NCI-H69 (cell line): ENCODE measurements around the gene CHRD.
A peak's percentile ranks its signal among the peaks of the same experiment; 100 is the strongest.

Experiments
- DNase-seq: peaks from one replicate; lab custom pipeline; 2025; lab: John Stamatoyannopoulos, UW

The CHRD gene

GRCh38 chr3:184360929-184361531, 18.8 kb upstream of the CHRD start:
- DNase-seq: peak; percentile 51

- peak; percentile 85 for DNase-seq
Observed at GRCh38 chr3:184361532-184361931, 18.3 kb upstream of the CHRD start, which contains the start of the genes CLCN2 and POLR2H. TSS of gene CLCN2 (minus strand) at chr3:184361605. CDS start at chr3:184361479, 126 bp downstream. TSS of gene POLR2H (plus strand) at chr3:184361710. CDS start at chr3:184363493, 1,783 bp downstream.

GRCh38 chr3:184361932-184362667, 17.8 kb upstream of the CHRD start:
- DNase-seq: peak; percentile 80

DNA sequence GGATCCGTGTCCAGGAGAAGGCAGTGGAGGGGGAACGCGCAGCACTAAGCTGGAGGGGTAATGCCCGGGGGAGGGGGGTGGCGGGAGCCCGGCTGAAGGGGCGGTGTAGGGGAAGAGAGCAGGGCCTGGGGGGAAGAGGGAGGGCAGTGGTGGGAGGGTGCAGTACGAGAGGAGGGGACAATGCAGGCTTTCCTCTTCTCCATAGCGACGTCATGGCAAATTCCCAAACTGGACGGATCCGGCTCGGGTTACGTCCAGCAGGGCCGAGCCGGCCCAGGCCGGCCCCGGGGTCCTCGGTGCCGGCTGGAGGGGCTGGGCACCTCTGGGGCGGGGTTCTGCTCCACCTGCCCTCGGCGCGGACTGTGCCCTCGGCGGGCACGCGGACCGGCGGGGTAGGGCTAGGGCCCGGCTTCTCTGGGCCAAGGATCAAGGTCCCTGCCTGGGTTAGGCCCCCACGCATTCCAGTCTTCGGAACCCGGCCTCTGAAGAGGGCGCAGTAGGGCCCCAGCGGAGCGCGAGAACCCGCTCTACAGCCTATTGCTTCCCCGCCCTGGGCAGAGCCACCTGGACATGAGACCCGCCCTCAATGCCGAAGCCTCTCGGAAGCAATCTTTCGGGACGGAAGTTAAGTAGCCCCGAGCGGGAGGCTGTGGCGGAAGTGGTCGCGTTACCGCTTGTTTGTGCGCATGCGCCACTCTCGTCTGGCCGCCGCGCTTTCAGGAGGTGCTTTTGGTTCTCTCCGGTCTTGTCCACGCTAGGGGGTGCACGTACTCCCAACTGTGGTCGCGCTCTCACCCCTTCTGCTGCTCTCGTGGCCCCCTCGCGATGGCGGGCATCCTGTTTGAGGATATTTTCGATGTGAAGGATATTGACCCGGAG, 16.9 kb upstream of the CHRD start:
- peak; percentile 99 for DNase-seq

GRCh38 chr3:184366619-184367289, 13.1 kb upstream of the CHRD start:
- DNase-seq: peak; percentile 45

DNA sequence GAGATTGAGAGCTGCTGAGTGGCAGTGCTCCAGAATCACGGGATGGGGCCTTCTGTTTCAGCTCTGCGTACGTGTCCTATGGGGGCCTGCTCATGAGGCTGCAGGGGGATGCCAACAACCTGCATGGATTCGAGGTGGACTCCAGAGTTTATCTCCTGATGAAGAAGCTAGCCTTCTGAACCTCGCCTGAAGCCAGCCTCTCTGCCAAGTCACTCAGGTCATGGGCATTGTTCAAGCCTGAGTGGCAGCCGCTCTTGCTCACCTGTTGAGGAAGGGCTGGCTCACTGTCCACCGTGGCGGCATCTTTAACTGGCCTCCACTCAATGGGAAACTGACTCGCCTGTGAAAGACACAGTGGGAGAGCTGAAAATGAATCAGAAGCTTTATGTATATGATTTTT, 11.7 kb upstream of the CHRD start:
- no peak for DNase-seq

DNA sequence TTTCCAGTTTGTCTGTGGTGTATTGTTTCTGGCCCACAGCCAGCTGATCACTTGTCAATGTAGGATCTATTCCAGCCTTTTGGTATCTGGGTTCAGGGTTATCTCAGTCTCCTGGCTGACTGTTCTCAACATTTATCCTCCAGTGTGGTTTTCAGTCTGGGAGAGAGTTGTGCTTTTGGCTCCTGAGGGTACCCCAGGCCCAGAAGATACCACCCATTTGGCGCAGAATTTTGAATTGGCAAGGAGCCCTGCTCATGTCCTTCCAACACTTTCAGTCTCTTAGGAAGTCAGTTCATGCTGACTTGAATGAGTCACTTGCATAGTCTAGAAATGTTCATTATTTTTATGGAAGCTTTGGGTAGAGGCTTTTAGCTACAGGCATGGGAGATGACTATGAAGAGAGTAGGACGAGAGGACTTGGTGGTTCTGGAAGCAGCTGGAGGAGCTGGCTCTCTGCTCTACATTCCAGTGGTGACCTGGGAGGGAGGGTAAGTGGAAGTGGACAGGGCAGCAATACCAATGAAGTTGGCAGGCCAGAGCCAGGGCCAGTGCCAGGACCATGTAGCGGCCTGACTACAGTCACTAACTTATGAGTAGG, 11.2 kb upstream of the CHRD start:
- DNase-seq: no peak

DNA sequence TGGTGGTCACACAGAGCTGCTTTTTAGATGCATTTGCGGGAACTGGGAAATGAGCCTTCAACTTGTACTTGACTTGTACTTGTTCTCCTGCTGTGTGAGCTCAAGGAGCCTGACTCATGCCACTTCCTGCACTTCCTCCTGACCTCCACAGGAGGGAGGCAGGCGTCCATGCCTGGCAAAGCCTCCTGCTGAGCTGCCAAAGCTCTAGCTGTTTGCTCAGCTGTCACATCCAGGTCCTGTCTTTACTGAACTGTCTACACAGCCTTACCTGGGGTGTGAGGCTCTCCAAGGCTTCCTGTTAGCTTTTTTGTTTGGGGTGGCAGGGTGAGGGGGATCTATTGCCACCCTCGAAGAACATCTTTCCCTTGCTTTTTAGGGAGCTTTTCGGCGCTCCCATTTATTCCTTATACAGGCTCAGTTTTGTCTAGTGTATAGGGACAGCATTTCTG, 8.3 kb upstream of the CHRD start:
- DNase-seq: peak; percentile 98

DNA sequence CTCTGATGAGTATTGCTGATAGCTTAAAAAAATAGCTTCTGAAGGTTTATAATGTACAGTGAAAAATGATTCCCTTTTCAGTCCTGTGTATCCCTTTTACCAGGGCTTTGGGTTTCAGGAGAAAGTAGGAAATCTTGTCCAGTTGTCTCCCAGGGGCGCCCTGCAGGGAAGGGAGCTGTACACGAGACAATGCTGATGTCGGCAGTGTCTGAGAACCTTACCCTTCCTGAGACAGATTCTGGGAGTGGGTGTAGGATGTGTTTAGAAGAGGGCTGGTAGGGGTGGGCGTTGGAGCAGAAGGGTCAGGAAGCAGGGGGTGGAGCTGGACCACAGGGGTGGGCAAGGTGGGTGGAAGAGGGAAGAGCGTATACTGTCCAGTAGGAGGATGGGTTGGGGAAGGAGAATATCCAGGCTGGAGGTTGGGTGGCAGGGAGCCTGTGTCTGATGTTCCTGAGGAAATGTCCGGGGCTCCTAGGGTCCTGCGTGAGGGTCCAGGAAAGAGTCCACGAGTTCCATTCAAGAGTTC, 7.5 kb upstream of the CHRD start:
- no peak for DNase-seq

GRCh38 chr3:184372911-184373310, 6.9 kb upstream of the CHRD start:
- DNase-seq: no peak

DNA sequence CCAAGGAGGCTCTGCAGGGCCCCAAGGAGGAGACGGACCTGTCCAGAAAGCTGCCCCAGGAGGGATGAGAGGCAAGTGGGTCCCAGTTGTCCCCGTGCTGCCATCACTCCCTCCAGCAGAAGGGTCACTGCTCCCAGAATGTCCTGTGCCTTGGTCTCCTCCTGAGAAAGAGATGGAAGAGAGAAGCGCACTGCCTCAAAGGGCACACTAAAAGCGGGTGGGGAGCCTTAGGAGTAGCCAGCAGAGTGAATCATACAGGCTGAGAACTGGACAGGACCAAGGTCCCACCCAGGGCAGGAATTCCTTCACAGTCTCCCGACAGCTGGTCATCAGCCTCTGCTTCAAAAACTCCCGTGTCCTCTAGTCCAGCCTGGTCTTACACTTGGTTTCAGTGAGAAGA, 6.4 kb upstream of the CHRD start:
- no peak for DNase-seq

- DNase-seq: no peak
Observed at GRCh38 chr3:184375747-184376461, 4.0 kb upstream of the CHRD start.

- DNase-seq: peak; percentile 80
Observed at GRCh38 chr3:184377374-184377773, 2.5 kb upstream of the CHRD start.

DNA sequence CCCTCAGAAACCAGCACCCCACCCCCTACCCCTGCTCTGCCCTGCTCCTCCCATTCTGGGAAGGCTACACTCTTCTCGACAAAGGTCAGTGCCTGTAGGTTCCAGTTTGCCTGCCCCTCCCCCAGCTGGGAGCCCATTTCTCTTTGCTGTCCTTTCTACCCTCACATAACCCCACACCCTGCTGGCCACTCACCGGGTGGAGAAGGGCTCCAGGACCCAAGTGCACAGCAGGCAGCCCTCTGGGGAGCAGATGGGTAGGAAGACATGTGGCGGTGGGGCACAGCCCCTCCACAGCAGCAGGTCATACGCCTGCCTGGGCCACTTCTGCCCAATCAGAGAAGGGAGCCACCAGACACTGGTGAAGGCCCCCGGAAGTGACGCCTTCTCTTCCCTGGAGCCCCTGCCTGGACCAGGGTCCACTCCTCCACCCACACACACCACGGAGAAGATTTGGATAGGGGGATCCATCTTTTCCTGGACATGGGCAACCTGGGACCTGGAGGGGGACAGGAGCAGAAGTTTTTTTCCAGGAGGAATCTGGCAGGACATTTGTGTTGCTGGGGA, 1.9 kb upstream of the CHRD start, which contains the start of gene THPO:
Gene THPO (minus strand): TSS at position 326 of the 564 bp plus-strand sequence. CDS start 1,948 bp downstream, outside the sequence.
- DNase-seq: peak; percentile 60

DNA sequence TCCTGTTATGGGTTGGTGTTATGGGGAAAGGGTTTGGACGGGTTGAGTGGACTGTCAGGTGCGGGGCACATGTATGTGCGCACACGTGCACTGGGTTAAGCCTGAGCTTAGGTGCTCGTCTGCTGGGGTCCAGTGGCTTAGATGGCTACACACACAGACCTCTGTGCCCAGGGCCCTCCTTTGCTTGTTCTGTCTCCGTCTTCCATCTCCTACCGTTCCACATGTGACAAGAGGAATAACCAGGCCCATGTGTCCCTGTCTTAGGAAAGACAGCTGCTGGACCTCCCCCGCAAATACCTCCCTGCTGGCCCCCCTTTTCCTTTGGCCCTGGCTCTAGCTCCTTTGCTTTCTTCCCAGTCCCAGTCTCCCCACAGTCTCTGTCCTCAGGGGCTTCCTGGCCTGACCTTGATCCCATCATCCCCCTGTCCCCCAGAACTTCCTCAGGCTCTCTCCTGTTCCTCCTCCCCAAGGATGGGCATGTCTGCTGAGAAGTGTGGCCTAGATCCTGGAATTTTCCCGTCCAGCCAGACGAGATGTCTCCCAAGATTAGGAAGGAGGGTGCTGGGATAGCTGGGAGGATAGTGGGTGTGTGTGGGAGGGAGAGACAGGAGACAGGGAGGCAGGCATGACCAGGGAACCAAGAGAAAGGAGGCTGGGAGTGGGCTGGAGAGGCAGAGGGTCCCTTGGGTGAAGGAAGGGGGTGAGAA, 1.1 kb upstream of the CHRD start:
- no peak for DNase-seq

DNA sequence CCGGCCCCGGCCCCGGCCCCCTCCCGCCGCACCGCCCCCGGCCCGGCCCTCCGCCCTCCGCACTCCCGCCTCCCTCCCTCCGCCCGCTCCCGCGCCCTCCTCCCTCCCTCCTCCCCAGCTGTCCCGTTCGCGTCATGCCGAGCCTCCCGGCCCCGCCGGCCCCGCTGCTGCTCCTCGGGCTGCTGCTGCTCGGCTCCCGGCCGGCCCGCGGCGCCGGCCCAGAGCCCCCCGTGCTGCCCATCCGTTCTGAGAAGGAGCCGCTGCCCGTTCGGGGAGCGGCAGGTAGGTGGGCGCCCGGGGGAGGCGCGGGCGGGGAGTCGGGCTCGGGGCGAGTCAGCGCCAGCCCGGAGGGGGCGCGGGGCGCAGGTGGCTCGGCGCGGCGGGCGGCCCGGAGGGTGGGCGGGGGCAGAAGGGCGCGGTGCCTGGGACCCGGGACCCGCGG, 352 bp downstream of the CHRD start:
- DNase-seq: peak; percentile 72

GRCh38 chr3:184380627-184381260, 890 bp downstream of the CHRD start:
- no peak for DNase-seq

DNA sequence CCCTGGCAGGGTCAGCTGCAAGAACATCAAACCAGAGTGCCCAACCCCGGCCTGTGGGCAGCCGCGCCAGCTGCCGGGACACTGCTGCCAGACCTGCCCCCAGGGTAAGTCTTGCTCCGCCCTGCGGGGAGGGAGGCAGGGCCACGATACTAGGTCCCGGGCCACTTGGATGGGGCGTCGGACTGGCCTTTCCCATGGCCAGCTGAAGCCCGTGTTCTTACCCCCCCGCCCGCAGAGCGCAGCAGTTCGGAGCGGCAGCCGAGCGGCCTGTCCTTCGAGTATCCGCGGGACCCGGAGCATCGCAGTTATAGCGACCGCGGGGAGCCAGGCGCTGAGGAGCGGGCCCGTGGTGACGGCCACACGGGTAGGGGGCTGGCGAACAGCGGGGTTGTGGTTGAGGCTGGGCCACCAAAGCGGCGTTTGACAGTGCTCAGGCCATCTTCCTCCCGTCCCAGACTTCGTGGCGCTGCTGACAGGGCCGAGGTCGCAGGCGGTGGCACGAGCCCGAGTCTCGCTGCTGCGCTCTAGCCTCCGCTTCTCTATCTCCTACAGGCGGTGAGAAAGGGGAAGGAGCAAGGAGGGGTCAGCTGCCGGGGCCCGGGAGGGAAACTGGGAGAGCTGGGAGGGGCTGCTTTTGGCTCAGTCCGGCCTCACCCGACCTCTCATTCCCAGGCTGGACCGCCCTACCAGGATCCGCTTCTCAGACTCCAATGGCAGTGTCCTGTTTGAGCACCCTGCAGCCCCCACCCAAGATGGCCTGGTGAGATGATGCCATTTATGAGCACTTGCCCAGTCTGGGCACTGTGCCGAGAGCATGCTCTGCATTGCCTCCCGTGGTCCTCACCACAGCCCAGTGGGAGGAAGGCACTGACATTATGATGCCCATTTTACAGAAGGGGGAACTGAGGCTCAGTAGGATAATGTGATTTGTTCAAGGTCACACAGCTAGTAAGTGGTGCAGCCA, 1.7 kb downstream of the CHRD start:
- no peak for DNase-seq
